Endothelial cell of umbilical vein (primary cell): Measurements from ENCODE around the gene PRAMEF14. TPM values are rescaled to one million over a fixed set of nuclear protein-coding genes. Genes with fewer than 3 reads are reported as not detected.
"Not testable (repeated sequence)": the region's sequence is repeated elsewhere in the genome, so short reads cannot be mapped to it uniquely, and the experiment has no call there.

Source experiments
- BruUV-seq: library from RNA; stranded (reverse); fragments of 400-500 nt; replicated peaks from 2 replicates; lab custom pipeline; 2021; lab: Mats Ljungman, UMichigan
- CTCF ChIA-PET: fragments of 300-600, 350-600 bp; sonication (Branson Sonifier 250); formaldehyde crosslinking; loops from one replicate; lab custom pipeline; 2021; ENCODE audit warnings: antibody characterized with exemption, inconsistent platforms; lab: Charles Lee
- POLR2A ChIA-PET: fragments of 300-600, 350-600 bp; sonication (Branson Sonifier 250); formaldehyde crosslinking; loops from one replicate; lab custom pipeline; 2021; ENCODE audit warnings: antibody characterized with exemption, inconsistent platforms; lab: Charles Lee
- DNase-seq: peaks from one replicate; pipeline ENCODE4 v3.0.0-alpha.2; 2011; ENCODE audit warnings: low read depth, low spot score
- FAIRE-seq: peaks from 2 replicates; lab custom pipeline; 2011; peaks lifted over from hg19 to GRCh38; lab: Jason Lieb, UNC
- H2AFZ ChIP-seq: 2 replicates; pipeline ENCODE4 v1.6.0; 2012; ENCODE audit warnings: low read depth, low read length, control low read depth, inconsistent platforms
- H3K27ac ChIP-seq: 2 replicates; pipeline ENCODE4 v1.5.1; 2011; ENCODE audit warnings: low read depth, mild to moderate bottlenecking, control low read depth, low read length, moderate library complexity; ENCODE audit not compliant: insufficient read depth
- H3K27me3 ChIP-seq, 2 experiments: 2 replicates each; pipeline versions ENCODE4 v1.6.0 to v1.6.1; 2011; ENCODE audit warnings: low read length in 2 of 2, mixed read lengths in 1 of 2; ENCODE audit not compliant: control insufficient read depth in 2 of 2, insufficient read depth in 2 of 2
- H3K36me3 ChIP-seq, 2 experiments: 2 replicates in 1 of 2; 3 replicates in 1 of 2; pipeline ENCODE4 v1.5.1; 2011; ENCODE audit warnings: low read length in 2 of 2, mild to moderate bottlenecking in 1 of 2, moderate library complexity in 1 of 2; ENCODE audit not compliant: control insufficient read depth in 2 of 2, insufficient read depth in 2 of 2; ENCODE audit errors: extremely low read depth in 1 of 2
- H3K4me1 ChIP-seq: 3 replicates; pipeline ENCODE4 v1.5.1; 2011; ENCODE audit warnings: mild to moderate bottlenecking, low read length; ENCODE audit not compliant: control insufficient read depth, insufficient read depth; ENCODE audit errors: extremely low read depth
- H3K4me2 ChIP-seq: 2 replicates; pipeline ENCODE4 v1.6.1; 2011; ENCODE audit warnings: low read length, control low read depth, mixed read lengths; ENCODE audit not compliant: insufficient read depth
- H3K4me3 ChIP-seq, 3 experiments: fragments of 200-600 bp in 1 of 3; sonication (generic), shearing (Covaris generic) in 1 of 3; replicated peaks in 1 of 3; 2 replicates each; pipeline ENCODE4 v1.5.1; 2011 to 2016; ENCODE audit warnings: control low read depth in 3 of 3, low read length in 3 of 3, mild to moderate bottlenecking in 2 of 3, inconsistent platforms in 1 of 3, low read depth in 1 of 3, moderate library complexity in 1 of 3; ENCODE audit not compliant: insufficient read depth in 1 of 3
- H3K79me2 ChIP-seq: 2 replicates; pipeline ENCODE4 v1.6.0; 2012; ENCODE audit warnings: low read length, inconsistent platforms; ENCODE audit not compliant: control insufficient read depth, insufficient read depth
- H3K9ac ChIP-seq: replicated peaks from 2 replicates; pipeline ENCODE3; 2011; ENCODE audit warnings: low read length, control low read depth; ENCODE audit not compliant: insufficient read depth; ENCODE audit errors: extremely low read depth
- H3K9me1 ChIP-seq: replicated peaks from 3 replicates; pipeline ENCODE4 v1.6.0; 2011; ENCODE audit warnings: mild to moderate bottlenecking, low read length; ENCODE audit not compliant: control insufficient read depth, insufficient read depth; ENCODE audit errors: extremely low read depth
- H3K9me3 ChIP-seq: replicated peaks from 2 replicates; pipeline ENCODE4 v1.5.1; 2012; ENCODE audit warnings: low read length, inconsistent platforms; ENCODE audit not compliant: control insufficient read depth, insufficient read depth
- H4K20me1 ChIP-seq: replicated peaks from 2 replicates; pipeline ENCODE3; 2011; ENCODE audit warnings: mild to moderate bottlenecking, low read length; ENCODE audit not compliant: control insufficient read depth, insufficient read depth; ENCODE audit errors: extremely low read depth
- dilution Hi-C: fragments of 300-500 bp; cut with MboI; formaldehyde crosslinking; loops from one replicate; pipeline ENCODE4 v1.15.0; 2019; ENCODE audit warnings: low sequenced_read_pairs; ENCODE audit not compliant: extremely low pct_ligation_motif_present
- intact Hi-C: fragments of 100-400 bp; cut with micrococcal nuclease; formaldehyde crosslinking; loops from one replicate; pipeline ENCODE4 v1.10.0; 2022
- polyA plus RNA-seq, 4 experiments: library from polyadenylated mRNA; depleted of rRNA in 3 of 4; stranded (reverse) in 3 of 4; unstranded in 1 of 4; fragments of >200 nt; gene quantifications; 2 replicates each; pipeline versions ENCODE4 v1.2.1 to v1.2.3, GENCODE V29; 2011 to 2012; ENCODE audit warnings: missing spikeins in 1 of 4
- total RNA-seq: library from RNA; stranded (reverse); gene quantifications from 2 replicates; pipeline ENCODE4 v1.2.3, GENCODE V29; 2021

Gene PRAMEF14
- total and polyA plus RNA-seq, 2 donors (not counting 3 experiments of a cell fraction or from before 2014, with no cell fraction given): not detected

- intact Hi-C loops, DNase-seq, H3K4me1 ChIP-seq, BruUV-seq, H4K20me1 ChIP-seq, H3K9me3 ChIP-seq, H3K79me2 ChIP-seq, CTCF ChIA-PET, POLR2A ChIA-PET, dilution Hi-C loops, H3K36me3 ChIP-seq, H3K9me1 ChIP-seq, FAIRE-seq, H3K4me3 ChIP-seq, H2AFZ ChIP-seq, H3K27ac ChIP-seq, H3K4me2 ChIP-seq, H3K27me3 ChIP-seq, H3K9ac ChIP-seq: not testable (repeated sequence)
Observed at GRCh38 chr1:13366536-13366935, 19.6 kb upstream of the PRAMEF14 start.

- H3K4me3 ChIP-seq, H2AFZ ChIP-seq, H3K9ac ChIP-seq, H3K27me3 ChIP-seq, H3K9me1 ChIP-seq, H3K9me3 ChIP-seq, dilution Hi-C loops, H3K4me1 ChIP-seq, H3K4me2 ChIP-seq, CTCF ChIA-PET, H4K20me1 ChIP-seq, H3K36me3 ChIP-seq, DNase-seq, H3K79me2 ChIP-seq, H3K27ac ChIP-seq, POLR2A ChIA-PET, BruUV-seq, intact Hi-C loops: not testable (repeated sequence)
- peak; percentile 67 for FAIRE-seq
Observed at GRCh38 chr1:13364928-13365327, 18.0 kb upstream of the PRAMEF14 start.

GRCh38 chr1:13362364-13362763 is 15.4 kb upstream of the PRAMEF14 start:
- intact Hi-C loops, H3K4me2 ChIP-seq, H3K9me3 ChIP-seq, POLR2A ChIA-PET, H3K4me1 ChIP-seq, DNase-seq, H3K9ac ChIP-seq, H3K4me3 ChIP-seq, CTCF ChIA-PET, H3K36me3 ChIP-seq, BruUV-seq, H3K27me3 ChIP-seq, dilution Hi-C loops, H3K79me2 ChIP-seq, FAIRE-seq, H4K20me1 ChIP-seq, H3K9me1 ChIP-seq, H3K27ac ChIP-seq, H2AFZ ChIP-seq: not testable (repeated sequence)
